Activated CD8-positive, alpha-beta memory T cell treated with anti-CD3 and anti-CD28 coated beads, Interleukin-2, amount 50 U/mL, for 4 hours (primary cell): ENCODE results near the gene MEGF11.

ENCODE experiments used
- DNase-seq: peaks from one replicate; pipeline ENCODE4 v3.0.0-alpha.2; 2020

Gene MEGF11

GRCh38 chr15:66047321-66048024 is 206.1 kb downstream of the MEGF11 start:
- no peak for DNase-seq

- no peak for DNase-seq
Observed at GRCh38 chr15:66046751-66047150, 206.8 kb downstream of the MEGF11 start.

- DNase-seq = no peak
Observed at GRCh38 chr15:66046326-66046725, 207.2 kb downstream of the MEGF11 start.

- DNase-seq = no peak
Observed at GRCh38 chr15:66045542-66045941, 208.0 kb downstream of the MEGF11 start.

GRCh38 chr15:66044837-66045236 is 208.7 kb downstream of the MEGF11 start:
- DNase-seq = no peak

- DNase-seq = no peak
Observed at GRCh38 chr15:66043264-66043663, 210.3 kb downstream of the MEGF11 start.

GRCh38 chr15:66042624-66043023 is 210.9 kb downstream of the MEGF11 start:
- DNase-seq = no peak

GRCh38 chr15:66041276-66041675 is 212.3 kb downstream of the MEGF11 start:
- no peak for DNase-seq

- no peak for DNase-seq
Observed at GRCh38 chr15:66040211-66040892, 213.2 kb downstream of the MEGF11 start.

- DNase-seq = no peak
Observed at GRCh38 chr15:66039117-66039871, 214.3 kb downstream of the MEGF11 start.

DNA sequence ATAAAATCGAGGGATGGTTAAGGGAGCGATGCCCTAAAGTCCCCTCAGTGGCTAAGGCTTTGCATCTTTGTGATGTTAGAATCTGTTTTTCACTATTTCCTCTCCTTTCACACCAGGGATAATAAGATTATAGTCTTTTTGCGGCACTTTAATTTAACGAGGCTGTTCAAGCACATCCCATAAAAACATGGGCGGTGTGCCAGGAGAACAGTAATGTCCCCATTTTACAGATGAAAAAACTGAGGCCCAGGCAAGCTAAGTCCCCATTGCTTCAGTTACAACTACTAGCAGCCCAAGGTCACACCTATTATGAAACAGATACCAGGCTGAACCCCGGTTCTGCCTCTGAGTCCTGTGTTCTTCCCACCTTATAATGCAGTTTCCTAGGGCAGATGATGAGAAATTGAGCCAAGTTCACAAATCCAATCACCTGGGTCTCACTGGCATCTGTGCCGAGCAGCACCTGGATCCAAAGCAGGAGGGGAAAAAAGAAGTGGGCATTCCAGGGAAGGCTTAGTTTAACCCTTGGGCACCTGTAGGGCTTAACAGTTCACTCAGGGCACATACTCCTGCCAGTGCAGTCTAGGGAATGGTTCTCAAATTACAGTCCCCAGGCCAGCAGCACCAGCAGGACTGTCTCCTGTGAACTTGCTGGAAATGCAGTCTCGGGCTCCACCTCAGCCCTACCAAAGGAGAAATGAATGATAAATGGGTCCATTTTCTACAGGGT is 215.0 kb downstream of the MEGF11 start:
- no peak for DNase-seq

GRCh38 chr15:66036859-66037258 is 216.7 kb downstream of the MEGF11 start:
- DNase-seq = no peak

DNA sequence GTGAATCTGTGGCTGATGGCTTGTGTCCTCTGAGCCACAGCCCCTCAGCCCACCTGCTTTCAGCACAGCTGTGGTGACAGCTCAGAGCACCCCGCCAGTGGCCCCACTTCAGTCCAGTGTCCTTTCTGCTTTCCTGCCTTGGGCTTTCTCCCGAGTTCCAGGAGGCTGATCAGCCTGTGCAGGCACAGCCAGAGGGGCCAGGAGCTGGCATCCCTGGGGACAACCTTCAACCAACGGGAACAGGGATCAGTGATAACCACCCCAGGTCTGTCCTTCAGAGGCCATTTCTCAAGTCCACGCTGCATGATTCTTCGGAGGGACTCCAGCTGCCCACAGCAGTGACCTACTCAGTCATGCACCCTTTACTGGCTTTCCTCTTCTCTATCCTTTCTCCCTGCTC is 217.6 kb downstream of the MEGF11 start:
- DNase-seq = no peak

- no peak for DNase-seq
Observed at GRCh38 chr15:66033143-66033542, 220.4 kb downstream of the MEGF11 start.

DNA sequence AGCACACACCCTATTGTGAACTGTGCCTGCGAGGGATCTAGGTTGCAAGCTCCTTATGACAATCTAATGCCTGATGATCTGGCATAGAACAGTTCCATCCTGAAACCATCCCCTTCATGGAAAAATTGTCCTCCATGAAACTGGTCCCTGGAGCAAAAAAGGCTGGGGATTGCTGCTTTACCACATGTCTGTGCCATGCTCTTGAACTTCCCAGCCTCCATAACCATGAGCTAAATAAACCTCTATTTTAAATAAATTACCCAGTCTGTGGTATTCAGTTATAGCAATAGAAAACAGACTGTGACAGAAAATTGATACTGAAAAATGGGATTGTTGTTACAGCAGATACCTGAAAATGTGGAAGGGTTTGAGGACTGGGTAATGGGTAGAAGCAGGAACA is 221.5 kb downstream of the MEGF11 start:
- DNase-seq = no peak

- DNase-seq = no peak
Observed at GRCh38 chr15:66030650-66031049, 222.9 kb downstream of the MEGF11 start.

DNA sequence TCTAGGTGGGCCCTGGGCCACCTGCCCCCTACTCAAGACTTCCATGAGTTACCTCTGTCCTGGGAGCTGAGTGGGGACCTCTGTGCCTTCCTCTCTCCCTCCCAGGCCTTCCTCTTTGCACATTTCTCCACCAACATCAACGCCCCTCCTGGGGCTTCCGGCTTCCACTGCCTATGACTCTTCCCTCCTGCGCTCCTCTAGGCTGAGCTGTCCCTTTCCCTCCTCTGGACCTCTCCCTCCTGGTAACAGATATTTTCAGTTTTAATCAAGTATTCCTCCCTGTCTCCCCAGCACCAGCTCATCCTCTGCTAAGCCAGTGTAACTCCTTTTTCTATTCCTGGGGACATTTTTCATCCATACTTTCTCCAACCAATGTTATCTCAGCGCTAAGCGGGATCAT is 223.9 kb downstream of the MEGF11 start:
- DNase-seq = no peak

DNA sequence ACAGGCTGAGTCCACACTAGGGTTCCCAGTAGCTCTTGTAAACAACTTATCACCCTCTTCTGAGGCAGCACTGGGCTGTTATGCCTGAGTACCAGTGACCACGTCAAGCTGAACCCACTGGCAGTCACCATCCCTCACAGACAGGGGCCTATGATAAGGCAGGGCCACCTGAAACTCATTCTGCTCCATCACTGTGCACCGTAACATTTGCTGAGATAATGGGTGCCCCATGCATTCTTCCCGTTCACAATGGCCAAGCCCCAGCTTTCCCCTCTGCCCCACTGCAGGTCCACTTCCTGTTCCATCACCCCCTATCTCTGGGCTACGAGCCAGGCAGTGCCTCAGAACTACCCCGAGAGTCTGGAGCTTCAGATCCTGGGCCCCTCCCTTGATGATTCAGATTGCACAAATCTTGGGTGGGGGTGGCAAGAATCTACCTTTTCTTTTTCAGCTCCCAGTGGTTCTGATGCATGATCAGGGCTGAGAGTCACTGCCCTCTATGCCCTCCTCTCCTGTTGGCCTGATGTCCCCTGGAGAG is 226.2 kb downstream of the MEGF11 start:
- DNase-seq = no peak

DNA sequence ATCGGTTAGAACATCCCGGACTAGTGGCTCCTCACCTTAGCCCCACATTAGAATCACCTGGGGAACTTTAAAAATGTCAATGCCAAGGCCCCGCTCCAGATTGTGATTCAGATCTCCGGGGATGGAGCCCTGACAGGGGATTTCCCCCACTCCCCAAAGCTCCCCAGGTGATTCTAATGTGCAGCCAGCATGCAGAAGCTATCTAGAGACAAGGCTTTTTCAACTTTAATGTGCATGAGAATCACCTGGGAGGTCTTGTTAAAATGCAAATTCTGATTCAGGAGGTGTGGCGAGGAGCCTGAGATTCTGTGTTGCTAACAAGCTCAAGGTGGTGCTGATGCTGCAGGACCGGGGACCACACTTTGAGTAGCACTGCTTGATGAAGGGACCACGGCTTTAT is 227.6 kb downstream of the MEGF11 start:
- DNase-seq = no peak

DNA sequence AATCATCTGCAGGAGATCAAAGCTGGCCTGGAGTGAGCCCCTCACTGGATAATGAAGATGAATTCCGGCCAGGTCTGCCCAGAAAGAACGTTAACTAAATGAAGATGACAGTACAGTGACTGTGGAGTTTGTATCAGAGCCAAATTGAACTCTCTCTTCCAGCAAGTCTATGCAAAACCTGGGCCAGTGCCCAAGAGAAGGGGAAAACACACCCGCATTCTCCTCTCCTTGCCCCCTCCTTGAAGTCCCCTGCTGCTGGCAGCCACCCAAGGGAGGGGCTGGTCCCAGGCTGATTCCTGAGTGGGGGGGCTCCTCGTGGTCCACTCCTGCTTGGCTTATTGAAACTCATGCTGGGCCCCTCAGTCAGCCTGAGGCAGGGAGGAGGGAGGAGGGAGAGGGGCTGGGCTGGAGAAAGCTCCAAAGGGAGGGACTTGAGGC is 228.5 kb downstream of the MEGF11 start:
- DNase-seq = no peak

DNA sequence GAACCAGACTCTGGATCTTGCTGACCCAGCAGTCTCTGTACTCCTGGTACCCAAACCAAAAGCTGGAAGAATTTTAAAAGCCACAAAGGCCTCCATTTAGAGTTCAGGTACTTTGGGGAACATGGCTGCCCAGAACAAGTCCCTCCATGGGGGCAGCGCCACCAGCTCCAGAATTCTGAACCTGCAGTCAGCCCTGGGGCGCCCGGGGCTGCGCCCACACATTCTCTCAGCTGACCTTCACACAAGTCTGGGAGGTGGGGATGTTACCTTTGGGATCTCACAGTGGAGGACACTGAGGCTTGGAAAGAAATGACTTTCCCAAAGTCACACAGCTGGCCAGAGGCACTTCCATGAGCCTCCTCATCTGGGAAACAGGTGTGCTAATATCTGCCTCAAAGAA is 229.4 kb downstream of the MEGF11 start:
- DNase-seq = no peak

DNA sequence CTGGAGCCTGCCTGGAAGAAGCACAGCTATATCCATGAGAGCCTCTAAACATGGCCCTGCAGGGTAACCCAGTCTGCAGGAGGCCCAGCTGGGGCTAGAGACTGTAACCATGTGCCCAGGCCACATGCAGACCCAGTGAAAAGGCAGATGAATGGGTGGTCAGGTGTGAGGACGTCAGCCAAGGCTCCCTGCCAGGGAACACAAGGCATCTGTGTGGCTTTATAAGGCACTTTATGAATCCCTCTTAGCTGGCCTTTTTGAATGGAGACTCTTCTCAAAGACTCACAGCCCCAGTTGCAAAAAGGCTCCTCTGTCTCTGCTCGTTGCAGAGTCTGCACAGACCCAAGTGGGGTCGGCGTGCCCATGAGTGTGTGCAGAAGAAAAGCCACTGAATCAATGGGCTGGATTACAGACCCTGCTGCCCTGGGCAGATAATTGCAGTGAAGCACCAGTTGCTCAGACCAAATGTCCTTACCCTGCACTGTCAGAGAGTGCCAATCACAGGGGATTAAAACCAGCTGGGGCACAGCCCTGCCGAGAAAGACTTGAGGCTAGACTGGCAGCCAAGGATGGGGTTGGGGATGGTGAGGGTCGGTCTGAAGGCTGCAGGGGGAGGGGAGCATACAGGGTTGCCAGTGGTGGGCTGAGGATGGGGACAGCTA is 230.1 kb downstream of the MEGF11 start:
- DNase-seq = no peak

GRCh38 chr15:66022163-66022525 is 231.4 kb downstream of the MEGF11 start:
- no peak for DNase-seq
